Measurements from ENCODE around the gene CCDC174.

- TF ChIP-seq CTCF (IDR thresholded peaks at IDR 0.05) (no peak), POLR2AphosphoS5 (IDR thresholded peaks at IDR 0.05) (no peak), POLR2A (IDR thresholded peaks at IDR 0.05) (no peak), EP300 (IDR thresholded peaks at IDR 0.05) (no peak)
These were observed 27.1 kb upstream of the CCDC174 start for GRCh38 chr3:14624498-14624897.
